Putamen (tissue), 1 donor: ENCODE data around the gene TAF15.
A peak's percentile ranks its signal among the peaks of the same experiment; 100 is the strongest.

Experiments
- DNase-seq: peaks from one replicate; pipeline ENCODE4 v3.0.0-alpha.2; 2016; ENCODE audit warnings: low spot score

Gene TAF15

DNA sequence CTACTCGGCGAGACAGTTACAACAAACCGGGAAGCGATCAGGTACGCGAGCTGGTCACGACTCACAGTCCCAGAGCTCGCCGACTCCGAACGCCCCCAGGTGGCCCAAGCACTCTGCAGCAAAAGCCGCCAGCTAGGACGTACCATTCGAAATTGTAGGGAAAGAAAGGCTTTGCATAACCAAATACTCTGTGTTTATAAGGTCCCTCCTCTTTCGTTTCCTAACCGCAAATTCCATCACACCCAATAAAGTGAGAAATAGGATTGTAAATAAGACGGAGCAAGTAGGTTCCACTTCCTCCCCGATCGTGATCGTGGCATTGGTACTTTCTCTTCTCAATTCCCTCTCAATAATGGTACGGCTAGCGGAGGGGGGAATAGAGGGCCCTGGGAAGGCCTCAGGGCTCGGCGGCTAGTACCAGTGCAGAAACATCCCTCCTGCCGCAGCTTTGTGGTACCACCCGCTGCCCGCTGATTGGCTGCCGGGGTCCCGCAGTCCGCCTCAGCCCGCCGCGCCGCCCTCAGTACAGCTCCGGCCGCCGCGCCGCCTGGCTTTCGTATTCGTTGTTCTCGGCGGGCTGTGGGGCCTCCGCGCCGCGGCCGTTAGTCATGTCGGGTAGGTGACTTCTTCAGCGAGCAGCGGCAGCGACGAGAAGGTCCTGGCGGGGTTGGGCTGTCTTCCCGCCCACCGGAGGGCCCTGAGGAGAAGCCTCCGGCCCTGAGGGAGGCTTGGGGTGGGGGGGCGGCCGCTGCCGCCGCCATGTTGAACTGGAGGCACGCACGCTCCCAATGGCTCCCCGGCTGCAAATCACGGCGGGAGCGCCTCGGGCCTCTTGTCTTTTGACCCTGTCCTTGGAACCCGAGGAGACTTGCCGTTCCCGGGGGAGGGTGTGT is at the start of gene TAF15:
TAF15 (plus strand) TSS at position 523 of the 893 bp plus-strand sequence; CDS start at position 609, 86 bp downstream.
- peak; percentile 98 for DNase-seq

DNA sequence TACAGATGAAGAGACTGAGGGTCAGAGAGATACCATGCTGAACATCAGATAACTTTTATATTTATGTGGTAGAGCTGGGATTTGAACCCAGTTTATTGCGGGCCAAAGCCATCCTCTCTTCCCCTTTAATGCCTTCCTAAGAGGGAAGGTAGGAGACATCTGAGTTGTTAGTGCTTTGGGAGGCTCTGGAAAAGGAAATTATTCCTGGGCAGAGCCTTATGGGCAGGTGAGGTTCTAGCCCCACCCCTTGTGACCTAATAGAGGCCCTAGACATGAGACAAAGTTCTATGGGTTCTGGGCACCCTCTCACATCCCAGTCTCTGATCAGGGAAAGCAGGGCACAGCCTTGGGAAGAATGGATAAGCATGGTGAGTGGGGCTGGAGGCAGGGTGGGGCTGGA is 48.7 kb upstream of the TAF15 start, which contains the start of gene C17orf50:
C17orf50 (plus strand) TSS at position 301 of the 400 bp plus-strand sequence; CDS start at position 356, 55 bp downstream.
- DNase-seq: no peak

DNA sequence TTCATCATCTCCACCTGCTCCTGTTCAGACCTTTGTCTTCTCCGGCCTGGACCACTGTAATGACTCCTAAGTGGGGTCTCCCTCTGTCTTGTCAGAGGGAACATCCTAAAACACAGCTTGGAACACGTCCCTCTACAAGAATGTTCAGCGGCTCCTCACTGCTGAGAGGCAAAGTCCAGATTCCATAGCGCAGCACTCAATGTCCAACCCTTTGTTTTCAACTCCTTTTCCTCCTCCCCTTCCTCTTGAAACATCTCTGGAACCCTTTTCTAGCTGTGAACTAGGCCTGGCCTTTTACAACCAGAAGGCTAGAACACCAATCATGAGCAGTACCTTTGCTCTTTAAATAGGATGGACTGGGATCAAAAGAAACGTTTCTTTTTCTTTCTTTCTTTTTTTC is 47.7 kb upstream of the TAF15 start:
- DNase-seq: no peak

DNA sequence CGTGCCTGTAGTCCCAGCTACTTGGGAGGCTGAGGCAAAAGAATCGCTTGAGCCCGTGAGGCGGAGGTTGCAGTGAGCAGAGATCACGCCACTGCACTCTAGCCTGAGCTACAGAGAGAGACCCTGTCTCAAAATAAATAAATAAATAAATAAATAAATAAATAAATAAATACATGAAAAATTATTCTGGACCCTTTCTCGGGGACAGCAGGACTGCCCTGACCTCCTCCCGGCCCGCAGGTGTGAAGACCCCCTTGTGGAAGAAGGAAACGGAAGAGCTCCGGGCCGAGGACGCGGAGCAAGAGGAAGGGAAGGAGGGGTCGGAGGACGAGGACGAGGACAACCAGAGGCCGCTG is 45.5 kb upstream of the TAF15 start:
- DNase-seq: no peak

DNA sequence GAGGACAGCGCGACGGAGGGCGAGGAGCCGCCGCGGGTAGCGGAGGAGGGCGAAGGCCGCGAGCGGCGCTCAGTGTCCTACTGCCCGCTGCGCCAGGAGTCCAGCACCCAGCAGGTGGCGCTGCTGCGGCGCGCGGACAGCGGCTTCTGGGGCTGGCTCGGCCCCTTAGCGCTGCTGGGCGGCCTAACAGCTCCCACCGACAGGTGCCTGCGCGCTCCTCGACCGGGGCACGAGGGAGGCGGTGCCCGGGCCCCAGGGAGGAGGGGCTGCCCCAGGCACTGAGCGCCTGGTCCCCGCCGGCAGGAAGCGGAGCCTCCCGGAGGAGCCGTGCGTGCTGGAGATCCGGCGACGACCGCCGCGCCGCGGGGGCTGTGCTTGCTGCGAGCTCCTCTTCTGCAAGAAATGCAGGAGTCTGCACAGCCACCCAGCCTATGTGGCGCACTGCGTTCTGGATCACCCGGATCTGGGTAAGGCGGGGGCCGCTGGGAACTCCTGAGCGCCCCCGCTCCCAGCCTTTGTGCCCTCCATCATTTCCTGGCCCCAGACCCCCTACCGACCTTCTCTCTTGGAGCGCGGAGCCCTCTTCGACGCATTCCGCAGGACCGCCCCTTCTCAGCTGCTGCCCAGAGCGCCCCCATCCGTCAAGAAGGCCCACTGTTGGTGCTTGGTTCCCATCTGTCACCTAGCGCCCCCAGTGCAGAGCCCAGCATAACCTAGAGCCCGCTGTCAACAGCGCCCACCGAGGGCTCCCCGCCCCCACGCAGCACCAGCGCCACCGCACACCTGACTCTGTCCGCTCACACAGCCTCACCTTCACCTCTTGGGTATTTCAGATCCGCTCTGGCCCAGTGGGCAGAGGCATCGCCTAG is 44.9 kb upstream of the TAF15 start:
- peak; percentile 77 for DNase-seq

DNA sequence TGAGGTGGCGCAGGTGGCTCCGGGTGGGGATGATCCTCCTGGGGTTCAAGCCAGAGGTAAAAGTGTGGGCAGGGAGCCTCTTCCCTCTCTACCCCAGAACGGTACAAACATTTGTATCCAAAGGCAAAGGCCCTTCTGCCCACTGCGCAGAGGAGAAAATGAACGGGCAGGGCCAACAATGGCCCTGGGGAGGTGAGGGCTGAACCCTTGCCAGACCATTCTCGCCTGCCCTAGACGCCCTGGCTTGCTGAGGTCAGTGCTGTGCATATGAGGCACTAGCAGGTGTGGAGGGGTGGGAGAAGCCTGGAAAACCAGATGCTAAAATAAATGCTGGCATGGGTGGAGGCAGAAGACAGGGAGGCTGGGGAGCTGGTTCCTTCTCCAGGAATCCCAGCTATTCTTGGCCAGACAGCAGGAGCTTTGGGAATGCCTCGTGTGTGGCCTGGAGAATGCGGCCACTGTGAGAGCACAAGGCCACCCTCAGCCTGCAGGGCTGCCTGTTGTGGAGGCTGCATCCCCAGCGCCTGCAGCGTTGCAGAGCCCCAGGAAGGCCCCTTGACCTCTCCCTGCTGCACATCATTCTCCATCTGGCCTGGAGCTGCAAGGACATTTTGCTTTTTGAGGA is 44.1 kb upstream of the TAF15 start:
- no peak for DNase-seq

DNA sequence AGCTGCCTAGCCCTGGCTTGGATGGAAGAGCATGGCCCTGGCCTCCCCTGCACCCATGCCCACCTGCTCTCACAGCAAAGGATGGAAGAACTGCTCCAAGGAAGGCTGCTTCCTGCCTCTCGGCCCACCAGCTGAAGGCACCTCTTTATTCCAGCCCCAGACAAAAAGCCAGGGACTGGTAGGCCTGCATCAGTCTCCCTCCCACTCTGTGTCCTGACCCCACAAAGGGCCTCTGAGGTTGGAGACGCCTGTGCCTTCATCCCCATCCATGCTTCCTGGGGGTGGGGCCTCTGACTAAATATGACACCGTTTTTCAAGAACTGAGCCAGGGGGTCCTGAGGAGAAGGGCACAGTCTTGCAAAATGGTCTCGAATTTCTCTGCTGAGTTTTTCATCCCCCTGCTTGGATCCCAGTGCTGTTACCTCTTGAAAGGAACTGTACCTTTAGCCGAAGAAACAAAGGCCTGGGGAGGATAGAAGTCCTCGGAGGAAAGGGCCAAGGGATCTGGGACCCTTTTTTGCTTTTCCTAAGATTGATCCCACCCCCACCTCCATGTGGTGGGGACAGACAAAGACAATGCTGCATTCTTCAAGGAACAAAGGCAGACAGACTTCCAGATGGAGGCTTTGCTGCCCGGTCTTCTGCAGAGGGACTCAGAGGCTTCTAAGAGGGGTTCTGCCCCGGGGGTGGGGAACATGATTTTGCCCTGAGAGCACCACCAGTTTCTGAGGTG is 43.4 kb upstream of the TAF15 start:
- DNase-seq: no peak

DNA sequence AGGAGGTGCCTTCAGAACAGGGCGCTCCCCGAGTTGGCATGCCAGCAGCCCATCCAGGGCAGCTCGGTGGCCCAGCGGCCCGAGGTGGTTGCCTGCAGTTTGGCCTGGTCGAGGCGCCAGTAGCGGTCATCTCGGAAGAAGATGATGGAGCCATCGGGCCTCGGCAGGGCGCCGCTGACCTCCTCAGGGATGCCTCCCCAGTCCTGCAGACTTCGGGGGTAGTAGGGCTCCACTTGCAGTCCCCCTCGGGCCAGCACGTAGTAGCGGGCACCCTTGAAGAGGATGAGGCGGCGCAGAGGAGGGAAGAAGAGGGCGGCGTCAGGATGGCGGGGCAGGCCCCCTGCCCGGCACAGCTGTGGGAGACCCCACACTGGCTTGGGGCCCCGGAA is 42.8 kb upstream of the TAF15 start:
- no peak for DNase-seq

DNA sequence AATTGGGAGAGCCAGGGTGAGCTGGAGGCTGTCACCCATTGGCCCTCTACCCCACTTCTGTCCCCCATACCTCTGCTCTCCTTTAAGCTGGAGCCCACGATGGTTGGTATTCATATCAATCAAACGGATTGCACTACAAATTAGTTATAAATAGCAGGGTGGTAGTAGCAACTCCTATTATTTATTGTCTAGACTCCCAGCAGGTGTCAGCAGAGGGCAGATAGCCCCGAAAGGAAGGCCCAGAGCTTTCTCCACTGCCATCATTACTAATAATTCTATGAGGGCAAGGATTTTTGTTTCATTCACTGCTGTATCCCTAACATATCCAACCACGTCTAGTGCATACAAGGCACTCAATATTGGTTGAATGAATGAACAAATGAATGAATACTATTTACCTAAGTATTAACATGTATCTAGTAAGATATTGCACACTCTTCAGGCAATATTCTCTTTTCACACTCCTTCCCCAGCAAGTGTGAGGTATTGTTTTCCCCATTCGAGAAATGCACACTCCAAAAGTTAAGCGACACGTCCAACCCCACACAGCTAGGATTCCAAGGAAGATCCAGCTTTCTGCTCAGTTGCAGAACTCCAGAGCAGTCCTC is 42.3 kb upstream of the TAF15 start:
- DNase-seq: peak; percentile 25

DNA sequence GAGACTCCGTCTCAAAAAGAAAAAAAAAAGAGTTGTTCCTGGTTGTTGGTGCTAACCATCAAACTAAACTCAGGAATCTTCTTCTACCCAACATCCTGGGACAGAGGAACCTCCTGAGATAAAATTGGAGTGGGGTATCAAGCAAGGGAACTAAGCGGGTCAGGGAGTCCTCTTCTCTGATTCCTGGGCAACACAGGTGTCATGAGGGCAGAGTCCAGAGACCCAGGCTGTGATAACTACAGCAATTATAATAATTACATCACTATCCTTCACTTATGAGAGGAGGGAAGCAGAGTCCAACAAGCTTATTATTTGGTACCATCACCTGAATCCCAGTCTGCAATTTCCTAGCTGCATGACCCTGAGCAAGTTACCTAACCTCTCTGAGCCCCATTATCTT is 40.5 kb upstream of the TAF15 start:
- no peak for DNase-seq

DNA sequence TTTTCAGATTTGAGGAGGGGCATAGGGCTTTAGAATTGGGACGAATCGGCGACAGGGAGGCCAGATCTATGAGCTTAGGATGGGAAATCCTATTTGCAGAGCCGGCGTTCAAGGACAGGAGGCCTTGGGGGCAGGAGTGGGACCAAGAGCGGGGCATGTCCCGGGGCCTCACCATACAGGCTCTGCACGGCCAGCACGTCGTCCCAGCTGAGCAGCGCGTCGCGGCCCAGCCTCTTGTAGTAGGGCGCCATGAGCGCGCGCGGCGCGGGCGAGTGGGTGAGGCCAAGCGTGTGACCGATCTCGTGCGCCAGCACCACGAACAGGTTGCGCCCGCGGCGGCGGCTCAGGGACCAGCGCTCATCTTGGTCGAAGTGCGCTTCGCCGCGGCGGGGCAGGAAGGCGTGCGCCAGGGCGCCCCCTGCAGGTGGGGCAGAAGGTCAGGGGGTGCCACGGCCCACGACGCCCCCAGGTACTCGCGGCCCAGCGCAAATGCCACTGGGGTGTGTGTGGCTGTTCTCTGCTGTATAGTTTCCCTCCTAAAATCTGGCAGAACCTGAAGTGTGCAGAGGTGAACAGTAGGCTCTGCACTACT is 39.3 kb upstream of the TAF15 start:
- no peak for DNase-seq

DNA sequence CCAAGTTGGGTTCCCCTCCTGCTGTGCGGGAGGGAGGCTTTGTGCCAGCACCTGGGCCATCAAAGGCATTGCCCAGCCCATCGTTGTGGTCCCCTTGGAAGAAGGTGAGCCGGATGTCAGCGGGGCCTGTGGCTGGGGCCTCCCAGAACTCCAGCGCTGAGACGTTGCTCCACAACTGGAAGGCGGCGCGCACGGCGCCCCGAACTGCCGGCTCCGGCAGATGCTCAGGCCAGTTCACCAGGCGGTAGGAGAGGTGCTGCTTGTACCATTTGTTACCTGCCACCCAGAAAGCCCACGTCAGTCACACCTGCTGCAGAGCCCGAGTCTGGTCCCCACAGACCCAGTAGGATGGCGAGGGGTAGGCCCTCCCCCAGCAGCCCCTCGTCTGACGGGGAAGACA is 36.2 kb upstream of the TAF15 start:
- DNase-seq: no peak

DNA sequence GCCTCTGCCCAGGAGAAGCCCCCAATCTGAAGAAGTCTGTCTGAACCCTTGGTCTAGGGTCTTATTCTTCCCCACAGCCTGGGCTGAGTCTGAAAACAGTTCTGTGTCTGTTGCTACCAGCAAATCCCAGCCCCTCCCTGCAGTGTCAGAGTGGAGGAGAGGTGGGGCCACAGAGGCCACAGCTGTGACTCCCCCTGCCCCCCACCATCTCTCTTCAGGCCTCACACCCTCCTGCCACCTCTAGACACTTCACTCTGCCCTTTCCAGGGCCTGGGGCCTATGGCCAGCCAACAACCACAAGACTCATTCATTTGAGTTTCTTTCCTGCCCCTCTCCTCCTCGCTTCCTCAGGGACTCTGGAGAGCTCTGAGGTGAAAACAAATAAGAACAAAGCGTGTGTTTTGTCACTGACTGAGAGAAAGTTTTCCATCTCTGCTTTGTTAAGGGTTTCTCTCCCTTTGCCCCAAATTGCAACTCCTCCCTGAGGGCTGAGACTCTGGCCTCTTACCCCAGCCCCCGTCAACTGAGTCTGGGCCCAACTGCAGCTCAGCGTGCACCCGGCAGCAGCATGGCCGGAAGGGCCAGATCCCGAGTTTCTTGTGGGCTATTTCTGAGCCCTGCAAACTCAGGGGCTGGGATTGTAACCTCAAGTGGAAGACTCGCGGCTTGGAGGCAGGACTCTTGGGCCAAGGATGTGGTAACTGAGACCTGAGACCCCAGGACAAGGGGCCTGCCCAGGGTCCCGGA is 35.4 kb upstream of the TAF15 start:
- no peak for DNase-seq

DNA sequence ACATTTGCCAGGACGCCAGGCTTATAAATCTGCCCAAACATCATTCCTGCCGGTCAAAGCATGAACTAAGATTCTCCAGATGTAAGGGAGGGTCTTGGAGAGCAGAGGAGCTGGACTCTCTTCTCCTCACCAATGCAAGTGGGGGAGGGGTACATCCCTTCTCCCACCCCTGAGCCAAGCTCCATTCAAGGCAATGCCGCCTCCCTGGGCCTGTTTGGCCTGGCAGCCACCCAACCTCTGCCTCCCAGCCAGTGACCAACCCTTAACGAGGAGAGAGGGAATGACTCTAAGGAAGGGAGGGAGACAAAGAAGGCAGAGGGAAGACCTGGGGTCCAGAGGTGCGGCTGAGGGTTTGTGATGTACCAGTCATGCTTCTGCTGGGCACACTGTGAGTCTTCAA is 34.8 kb upstream of the TAF15 start:
- peak; percentile 49 for DNase-seq

DNA sequence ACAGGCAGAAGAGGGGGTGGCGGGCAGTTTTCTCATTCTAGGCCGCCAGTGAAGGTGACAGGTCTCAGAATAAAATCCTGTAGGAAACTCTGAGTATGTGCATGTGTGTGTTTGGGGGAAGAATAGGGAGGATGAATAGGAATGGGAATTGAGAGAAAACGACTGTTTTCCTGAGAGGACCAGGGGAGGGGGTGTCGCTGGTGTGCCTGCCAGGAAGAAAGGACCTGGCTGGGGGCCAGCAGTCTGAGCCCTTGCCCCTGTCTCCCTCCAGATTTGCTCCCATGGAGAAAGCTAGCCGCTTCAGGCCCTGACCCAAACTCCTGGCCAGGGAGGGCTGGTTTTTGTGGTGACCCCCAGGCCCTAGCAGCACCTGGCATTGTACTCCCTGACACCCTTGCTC is 34.2 kb upstream of the TAF15 start:
- no peak for DNase-seq

DNA sequence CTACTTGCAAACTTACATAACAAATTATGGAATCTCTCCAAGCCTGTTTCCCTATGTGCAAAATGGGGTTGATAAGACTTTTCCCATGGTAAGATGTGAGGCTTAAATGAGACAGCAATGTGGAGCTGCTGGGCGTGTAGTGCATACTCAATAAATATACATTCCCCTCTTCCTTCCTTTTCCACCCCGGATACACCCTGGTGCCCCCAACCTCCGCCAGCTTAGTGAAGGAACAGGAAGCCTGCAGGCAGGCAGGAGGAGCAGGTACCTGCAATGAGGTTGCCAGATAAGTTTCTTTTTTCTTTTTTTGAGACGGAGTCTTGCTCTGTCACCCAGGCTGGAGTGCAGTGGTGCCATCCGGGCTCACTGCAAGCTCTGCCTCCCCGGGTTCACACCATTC is 33.7 kb upstream of the TAF15 start:
- DNase-seq: no peak

DNA sequence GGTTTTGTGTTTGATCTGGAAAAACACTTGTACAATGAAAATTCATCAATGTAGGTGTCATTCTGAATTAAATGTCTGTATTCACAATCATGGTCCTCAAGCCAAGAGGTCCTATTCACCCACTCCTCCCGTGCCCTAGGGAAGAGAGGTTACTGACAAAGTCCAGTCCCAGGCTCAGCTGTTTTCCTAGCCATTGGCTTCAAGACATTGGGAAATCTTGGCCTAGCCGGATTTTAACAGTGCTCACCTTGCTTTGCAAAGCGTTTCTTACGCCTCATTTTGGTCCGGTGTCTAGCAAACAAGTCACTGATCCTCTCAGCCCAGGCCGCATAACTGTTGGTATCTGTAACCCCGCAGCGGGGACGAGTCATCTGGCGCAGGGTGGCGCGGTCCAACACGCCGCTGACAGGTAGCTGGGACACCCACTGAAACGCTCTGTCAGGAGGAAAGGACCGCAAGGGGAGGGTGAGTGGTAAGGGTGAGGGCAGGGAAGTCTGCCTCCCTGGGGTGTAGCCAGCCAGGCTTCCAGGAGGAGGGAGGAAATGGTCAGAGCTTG is 30.6 kb upstream of the TAF15 start:
- DNase-seq: no peak

DNA sequence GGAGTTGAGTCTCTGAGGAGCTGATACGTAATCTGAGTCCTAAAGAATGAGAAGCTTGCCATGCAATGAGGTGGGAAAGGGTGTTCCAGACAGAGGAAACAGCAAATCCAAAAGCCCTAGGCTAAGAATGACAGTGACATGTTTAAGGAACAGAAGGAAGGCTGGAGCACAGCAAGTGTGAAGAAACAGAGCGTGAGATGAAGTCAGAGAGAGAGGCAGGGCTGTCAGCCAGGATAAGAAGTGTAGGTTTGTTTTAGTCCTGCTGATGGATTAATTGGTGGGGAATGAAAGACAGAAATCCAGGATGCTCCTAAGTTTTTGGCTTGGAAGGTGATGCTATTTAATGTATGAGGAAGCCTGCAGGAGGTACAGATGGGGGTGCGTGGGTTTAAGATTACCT is 28.3 kb upstream of the TAF15 start:
- peak; percentile 68 for DNase-seq

DNA sequence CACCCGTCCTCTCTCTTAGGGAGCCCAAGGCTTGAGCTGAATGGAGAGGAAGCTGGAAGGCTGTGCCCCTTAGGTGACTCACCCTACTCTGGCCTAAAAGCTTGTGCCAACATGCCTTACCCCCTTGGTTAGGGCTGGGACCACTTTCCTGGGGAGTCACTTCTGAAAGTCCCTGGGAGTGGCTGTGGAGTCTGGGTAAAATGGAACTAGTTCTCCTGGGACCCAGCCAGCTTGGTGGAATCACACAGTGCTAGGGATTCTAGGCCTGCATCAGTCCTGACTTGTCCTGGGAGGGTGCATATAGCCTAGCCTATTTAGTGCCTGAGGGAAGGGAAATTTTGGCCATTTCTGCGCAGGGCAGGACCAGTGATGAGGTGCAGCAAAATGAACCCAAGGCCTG is 24.4 kb upstream of the TAF15 start:
- no peak for DNase-seq

DNA sequence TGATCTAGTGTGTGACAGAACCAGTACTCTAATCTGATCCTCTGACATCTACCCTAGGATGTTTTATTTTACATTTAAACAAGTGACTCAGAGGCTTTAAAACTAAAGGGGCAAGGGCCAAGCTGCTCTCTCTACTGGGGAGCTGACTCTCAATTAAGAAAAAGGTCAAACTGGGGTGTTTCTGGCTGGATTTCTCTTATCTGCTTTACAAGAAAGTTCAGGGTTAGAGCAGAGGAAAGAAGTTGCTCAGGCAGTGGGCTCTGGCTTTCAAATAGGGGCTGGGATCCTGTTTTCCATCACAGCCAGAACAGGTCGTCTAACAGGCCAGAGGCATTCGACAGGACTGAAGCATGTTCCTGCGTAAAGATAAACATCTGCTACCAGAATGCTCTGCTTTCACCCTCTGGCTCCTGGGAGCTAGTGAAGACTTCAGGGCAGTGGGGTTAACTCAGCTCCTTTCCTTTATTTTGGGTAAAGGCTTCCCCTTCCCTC is 22.3 kb upstream of the TAF15 start:
- no peak for DNase-seq
